ENCODE measurements around the gene OPN1MW3.
"Not testable (repeated sequence)": the region's sequence is repeated elsewhere in the genome, so short reads cannot be mapped to it uniquely, and the experiment has no call there.

OPN1MW3 gene

GRCh38 chrX:154298312-154298711 lies 40.9 kb downstream of the OPN1MW3 start:
- no peak for DNase-seq

GRCh38 chrX:154300816-154301215 lies 43.4 kb downstream of the OPN1MW3 start:
- DNase-seq = no peak

GRCh38 chrX:154302998-154303397 lies 45.6 kb downstream of the OPN1MW3 start:
- not testable (repeated sequence) for DNase-seq

GRCh38 chrX:154303476-154303875 lies 46.1 kb downstream of the OPN1MW3 start:
- no peak for DNase-seq

- no peak for DNase-seq
These were observed 47.5 kb downstream of the OPN1MW3 start for GRCh38 chrX:154304846-154305245.

- DNase-seq = no peak
These were observed 48.3 kb downstream of the OPN1MW3 start for GRCh38 chrX:154305541-154306205.

GRCh38 chrX:154307202-154307601 lies 49.8 kb downstream of the OPN1MW3 start:
- no peak for DNase-seq

GRCh38 chrX:154308108-154308946 lies 50.9 kb downstream of the OPN1MW3 start:
- peak; percentile 86 for DNase-seq

GRCh38 chrX:154309041-154309775 lies 51.8 kb downstream of the OPN1MW3 start:
- DNase-seq = no peak

- no peak for DNase-seq
These were observed 53.5 kb downstream of the OPN1MW3 start for GRCh38 chrX:154310616-154311536.

- no peak for DNase-seq
These were observed 54.7 kb downstream of the OPN1MW3 start for GRCh38 chrX:154312116-154312515.

GRCh38 chrX:154313147-154313546 lies 55.8 kb downstream of the OPN1MW3 start:
- DNase-seq = no peak

- no peak for DNase-seq
These were observed 58.0 kb downstream of the OPN1MW3 start for GRCh38 chrX:154315416-154315815.

GRCh38 chrX:154317391-154317995 lies 60.1 kb downstream of the OPN1MW3 start:
- DNase-seq = no peak

GRCh38 chrX:154320406-154320805 lies 63.0 kb downstream of the OPN1MW3 start:
- no peak for DNase-seq
